ENCODE data around the gene ELMO1.

- no peak for TF ChIP-seq POLR2AphosphoS5 (IDR thresholded peaks at IDR 0.05)
- TF ChIP-seq CTCF (IDR thresholded peaks at IDR 0.05), result no peak
- no peak for TF ChIP-seq POLR2A (IDR thresholded peaks at IDR 0.05)
- no peak for TF ChIP-seq EP300 (IDR thresholded peaks at IDR 0.05; ENCODE audit: low read depth)
Measured at GRCh38 chr7:37295401-37295800, 153.3 kb downstream of the ELMO1 start.

All from transverse colon (tissue), 4 donors.